Hindlimb muscle (tissue), 1 donor: ENCODE measurements around the gene RBM47. TPM values are rescaled to one million over a fixed set of nuclear protein-coding genes. Genes with fewer than 3 reads are reported as not detected.
A peak's percentile ranks its signal among the peaks of the same experiment; 100 is the strongest.
"Not testable (repeated sequence)": the region's sequence is repeated elsewhere in the genome, so short reads cannot be mapped to it uniquely, and the experiment has no call there.

Source experiments
- DNase-seq: peaks from one replicate; pipeline ENCODE4 v3.0.0-alpha.2; 2013
- polyA plus RNA-seq: library from polyadenylated mRNA; unstranded; fragments of 120-200 nt; gene quantifications from one replicate; pipeline ENCODE4 v1.2.1, GENCODE V29; 2013; ENCODE audit not compliant: insufficient read length

The RBM47 gene
- polyA plus RNA-seq, 1 donor, result 2.4 TPM

- no peak for DNase-seq
Measured at GRCh38 chr4:40562208-40562607, 67.5 kb downstream of the RBM47 start.

GRCh38 chr4:40561543-40562177 is 68.0 kb downstream of the RBM47 start:
- not testable (repeated sequence) for DNase-seq

DNA sequence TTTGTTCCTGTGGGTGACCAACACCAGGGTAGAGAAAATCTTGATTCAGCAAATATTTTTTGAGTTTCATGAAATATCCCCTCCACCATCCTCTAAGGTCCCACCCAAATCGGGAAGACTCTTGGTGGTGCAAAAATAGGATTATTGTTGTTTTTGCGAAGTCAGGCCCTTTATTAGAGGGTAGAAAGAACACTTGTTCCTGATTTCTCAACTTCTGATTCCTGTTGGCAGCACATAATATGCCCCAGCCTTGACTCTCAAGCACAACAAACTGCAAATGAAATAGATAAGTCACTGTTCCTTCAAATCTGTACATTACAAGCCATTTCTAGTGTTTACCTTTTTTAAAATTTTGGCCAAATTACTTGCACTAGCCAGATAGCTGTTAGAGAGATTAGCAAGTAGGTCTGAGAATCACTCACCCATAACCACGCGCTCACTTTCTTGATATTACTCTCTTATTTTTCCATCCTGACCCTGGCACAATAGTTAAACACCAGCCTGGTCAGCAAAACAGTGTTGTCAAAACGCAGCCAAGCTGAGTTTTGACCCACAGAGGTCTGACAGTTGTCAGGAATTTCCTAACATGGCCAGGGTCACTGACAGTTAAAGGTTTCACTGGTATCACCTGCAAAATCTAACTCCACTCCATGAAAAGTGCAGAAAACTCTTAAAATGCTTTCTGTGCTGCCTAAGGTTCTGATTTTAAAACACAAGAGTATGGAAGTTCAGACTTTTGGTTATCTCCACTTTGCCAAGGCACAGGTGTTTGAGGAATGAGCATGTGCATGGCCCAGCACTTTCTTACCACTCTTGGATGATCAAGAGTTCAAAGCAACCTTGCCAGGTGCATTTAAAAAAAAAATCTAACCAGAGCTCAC is 69.8 kb downstream of the RBM47 start:
- DNase-seq, result no peak

GRCh38 chr4:40557736-40558135 is 71.9 kb downstream of the RBM47 start:
- no peak for DNase-seq

- no peak for DNase-seq
Measured at GRCh38 chr4:40555176-40555900, 74.3 kb downstream of the RBM47 start.

DNA sequence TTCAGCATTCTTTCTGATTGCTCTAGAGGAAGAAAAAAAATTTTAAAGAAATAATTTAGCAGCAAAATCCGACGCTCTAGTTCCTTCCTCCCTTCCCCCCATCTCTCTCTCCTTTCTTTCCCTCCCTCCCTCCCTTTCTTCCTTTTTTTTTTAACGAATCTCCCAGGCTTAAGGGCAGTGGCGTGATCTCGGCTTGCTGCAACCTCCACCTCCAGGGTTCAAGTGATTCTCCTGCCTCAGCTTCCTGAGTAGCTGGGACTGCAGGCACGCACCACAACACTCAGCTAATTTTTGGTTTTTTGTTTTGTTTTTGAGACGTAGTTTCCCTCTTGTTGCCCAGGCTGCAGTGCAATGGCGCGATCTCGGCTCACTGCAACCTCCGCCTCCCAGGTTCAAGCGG is 75.0 kb downstream of the RBM47 start:
- not testable (repeated sequence) for DNase-seq

- peak; percentile 32 for DNase-seq
Measured at GRCh38 chr4:40553995-40554394, 75.7 kb downstream of the RBM47 start.

GRCh38 chr4:40552536-40552935 is 77.1 kb downstream of the RBM47 start:
- DNase-seq, result no peak

GRCh38 chr4:40551568-40552136 is 78.0 kb downstream of the RBM47 start:
- not testable (repeated sequence) for DNase-seq

- DNase-seq, result peak; percentile 13
Measured at GRCh38 chr4:40550948-40551462, 78.7 kb downstream of the RBM47 start.

DNA sequence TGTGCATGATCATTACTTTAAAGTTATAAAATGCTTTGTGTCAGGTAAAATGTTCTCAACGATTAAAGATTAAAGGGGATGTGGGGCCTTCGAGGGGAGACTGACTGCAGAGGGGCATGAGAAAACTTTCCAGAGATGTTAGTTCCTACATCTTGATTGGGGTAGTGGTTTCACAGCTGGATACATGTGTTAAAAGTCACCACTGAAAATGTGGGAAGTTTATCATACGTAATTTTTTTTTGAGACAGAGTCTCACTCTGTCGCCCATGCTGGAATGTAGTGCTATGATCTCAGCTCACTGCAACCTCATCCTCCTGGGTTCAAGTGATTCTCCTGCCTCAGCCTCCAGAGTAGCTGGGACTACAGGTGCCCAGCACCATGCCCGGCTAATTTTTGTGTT is 79.5 kb downstream of the RBM47 start:
- DNase-seq, result no peak

DNA sequence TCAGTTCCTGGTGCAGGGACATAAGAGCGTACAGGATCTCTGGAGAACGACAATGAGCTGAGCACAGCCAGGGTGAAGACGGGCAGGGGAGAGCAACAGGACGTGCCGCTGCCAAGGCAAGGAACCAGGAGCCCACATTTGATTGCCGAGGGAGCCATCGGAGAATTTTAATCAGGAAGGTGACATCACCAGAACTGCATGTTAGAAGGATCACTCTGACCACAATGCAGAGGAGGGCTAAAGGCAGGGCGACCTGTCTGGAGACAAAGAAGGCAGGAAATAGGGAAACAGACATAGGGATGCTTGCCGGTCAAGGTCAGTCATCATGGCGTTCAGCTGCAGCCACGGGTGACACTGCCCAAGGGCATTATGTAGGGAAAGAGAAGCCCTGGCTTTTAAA is 81.4 kb downstream of the RBM47 start:
- no peak for DNase-seq

- no peak for DNase-seq
Measured at GRCh38 chr4:40547789-40548132, 81.9 kb downstream of the RBM47 start.

DNA sequence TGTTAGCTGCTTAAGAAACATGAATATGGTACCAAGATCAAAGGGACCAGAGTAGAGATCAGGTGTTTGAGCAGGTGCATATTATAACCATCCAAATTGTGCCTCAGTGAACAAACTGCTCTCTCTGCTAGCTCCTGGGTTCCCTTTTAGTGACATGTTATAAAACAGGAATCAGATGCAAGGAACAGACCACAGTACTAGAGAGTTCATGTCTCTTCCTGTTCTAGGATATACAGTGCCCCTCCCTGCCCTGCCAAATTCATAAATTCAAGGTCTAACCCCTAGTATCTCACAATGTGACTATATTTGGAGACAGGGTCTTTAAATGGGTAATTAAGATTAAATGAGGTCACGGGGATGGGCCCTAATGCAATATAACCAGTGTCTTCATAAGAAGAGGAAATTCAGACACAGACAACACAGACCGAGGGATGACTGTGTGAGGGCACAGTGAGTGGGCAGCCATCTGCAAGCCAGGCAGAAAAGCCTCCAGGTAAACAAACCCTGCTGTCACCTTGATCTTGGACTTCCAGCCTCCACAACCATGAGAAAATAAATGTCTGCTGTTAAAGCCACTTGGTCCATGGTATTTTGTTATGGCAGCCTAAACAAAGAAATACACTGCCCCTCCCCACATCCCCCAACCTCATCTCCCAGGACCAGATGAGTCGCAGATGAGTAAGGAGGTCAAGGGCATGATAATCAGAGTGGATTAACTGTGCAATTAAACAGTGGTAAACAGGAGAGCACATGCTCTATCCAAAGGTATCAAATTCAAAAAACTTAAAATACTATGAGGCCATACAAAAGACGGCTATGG is 82.5 kb downstream of the RBM47 start:
- no peak for DNase-seq

DNA sequence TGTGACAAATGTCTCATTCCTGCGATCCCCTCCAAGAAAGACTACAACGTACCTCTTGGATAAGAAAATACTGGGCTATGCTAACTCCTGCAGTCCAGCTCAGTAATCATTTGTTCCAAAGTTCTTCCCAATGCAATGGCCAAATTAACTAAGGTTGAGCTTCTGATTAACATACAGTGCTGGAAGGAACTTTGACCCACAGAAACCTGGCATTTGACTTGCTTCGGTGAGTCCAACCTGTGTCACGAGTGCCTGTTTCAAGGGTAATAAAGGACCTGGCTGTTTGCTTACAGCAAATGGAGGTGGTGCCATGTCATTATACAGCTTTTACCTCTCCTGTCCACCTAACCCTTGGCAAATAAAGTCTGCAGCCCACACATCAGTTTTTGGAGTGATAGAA is 83.2 kb downstream of the RBM47 start:
- DNase-seq, result no peak

DNA sequence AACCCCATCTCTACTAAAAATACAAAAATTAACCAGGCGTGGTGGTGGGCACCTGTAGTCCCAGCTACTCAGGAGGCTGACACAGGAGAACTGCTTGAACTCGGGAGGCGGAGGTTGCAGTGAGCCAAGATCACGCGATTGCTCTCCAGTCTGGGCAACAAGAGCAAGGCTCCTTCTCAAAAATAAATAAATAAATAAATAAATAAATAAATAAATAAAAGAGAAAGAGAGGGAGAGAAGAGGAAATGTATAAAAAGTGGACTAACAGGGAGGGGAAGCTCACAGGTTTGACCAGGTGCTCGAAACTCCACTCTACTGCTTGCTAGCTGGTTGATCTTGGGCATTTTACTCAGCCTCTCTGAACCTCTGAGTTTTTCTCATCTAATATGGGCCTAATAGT is 84.2 kb downstream of the RBM47 start:
- not testable (repeated sequence) for DNase-seq

- no peak for DNase-seq
Measured at GRCh38 chr4:40544221-40544620, 85.4 kb downstream of the RBM47 start.

DNA sequence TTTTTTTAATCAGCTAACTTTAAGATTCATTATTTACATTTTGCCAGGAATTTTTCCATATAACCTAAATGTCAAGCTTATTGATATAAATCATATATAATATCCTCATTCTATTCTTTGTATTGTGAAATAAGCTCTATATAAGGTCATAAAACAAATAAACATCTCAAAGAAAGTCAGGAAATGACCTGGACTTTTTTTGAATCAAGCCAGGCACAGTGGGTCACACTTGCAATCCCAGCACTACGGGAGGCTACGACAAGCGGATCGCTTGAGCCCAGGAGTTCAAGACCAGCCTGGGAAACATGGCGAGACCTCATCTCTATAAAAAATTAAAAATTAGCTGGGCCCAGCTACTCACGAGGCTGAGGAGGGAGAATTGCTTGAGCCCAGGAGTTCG is 88.9 kb downstream of the RBM47 start:
- DNase-seq, result no peak

- no peak for DNase-seq
Measured at GRCh38 chr4:40536032-40536431, 93.6 kb downstream of the RBM47 start.

GRCh38 chr4:40531636-40532023 is 98.0 kb downstream of the RBM47 start:
- no peak for DNase-seq

GRCh38 chr4:40530961-40531635 is 98.6 kb downstream of the RBM47 start:
- no peak for DNase-seq
